ENCODE measurements around the gene OR52K2. TPM values are rescaled to one million over a fixed set of nuclear protein-coding genes. Genes with fewer than 3 reads are reported as not detected.

The OR52K2 gene
- polyA plus RNA-seq, 2 of the 4 experiments (the other 2 are of a cell fraction), result not detected

GRCh38 chr11:4460151-4460550 is 11.1 kb downstream of the OR52K2 start (continued):
- TF ChIP-seq USF2 (IDR thresholded peaks at IDR 0.05) (no peak), SMC3 (IDR thresholded peaks at IDR 0.05) (no peak)

GRCh38 chr11:4464216-4465159 is 15.4 kb downstream of the OR52K2 start:
- Histone ChIP-seq H3K4me1 (no peaks in the 10 kb centered on the region), H3K4me3 (no peak overlapping the region), H3K27ac (no peak overlapping the region; a peak in 1 of 6 replicates), H3K9me3 (peaks cover 17% of the 10 kb centered on the region; the same call in 2 of the 3 replicates), H3K4me2 (no peak overlapping the region)
- ChIA-PET POLR2A (no interaction called here), CTCF (interaction anchor here (1.9 kb wide), 1 partner anchor 29 kb away, joined by 4 read pairs; no protein-coding TSS in a partner anchor)
- FAIRE-seq (no peak), ATAC-seq (no peak), DNase-seq (ENCODE audit: low read depth in 1 of 2, low spot score in 1 of 2) (peak in 1 of 2 experiments; percentile 37)
- TF ChIP-seq RCOR1 (IDR thresholded peaks at IDR 0.05; ENCODE audit: low read depth, low read length) (no peak), PHF8 (IDR thresholded peaks at IDR 0.05; ENCODE audit: borderline replicate concordance, low read depth) (no peak), ZSCAN20 (CRISPR knock-in tag; IDR thresholded peaks at IDR 0.05) (no peak), TP53 (CRISPR knock-in tag; IDR thresholded peaks at IDR 0.05) (peak; percentile 80; the same call in 1 of the 2 replicates), BHLHE40 (IDR thresholded peaks at IDR 0.05; ENCODE audit: low read depth, low read length) (no peak), KDM1A (IDR thresholded peaks at IDR 0.05; ENCODE audit: low read depth) (no peak)
- WGBS (ENCODE audit: missing lambda C conversion rate), result 62% methylated on average over 5 of the region's 5 CpGs

GRCh38 chr11:4465407-4465806 is 16.3 kb downstream of the OR52K2 start:
- no peaks in the 10 kb centered on the region for H3K4me1 ChIP-seq
- no peak overlapping the region for H3K4me3 ChIP-seq
- ChIA-PET POLR2A (no interaction called here), CTCF (interaction anchor here (1.1 to 4.7 kb wide), 2 partner anchors 34 to 278 kb away, joined by 4 to 15 read pairs; no protein-coding TSS in a partner anchor)
- H3K27ac ChIP-seq, result no peak overlapping the region
- no peak for ATAC-seq
- H3K4me2 ChIP-seq, result no peak overlapping the region
- TF ChIP-seq HEYL (CRISPR knock-in tag; IDR thresholded peaks at IDR 0.05) (no peak), CHD4 (IDR thresholded peaks at IDR 0.05; ENCODE audit: borderline replicate concordance) (no peak), RFX5 (IDR thresholded peaks at IDR 0.05) (no peak), SMC3 (IDR thresholded peaks at IDR 0.05) (no peak), FOXS1 (CRISPR knock-in tag; IDR thresholded peaks at IDR 0.05) (no peak), JUNB (IDR thresholded peaks at IDR 0.05) (no peak), TP53 (CRISPR knock-in tag; IDR thresholded peaks at IDR 0.05) (no peak), KDM1A (IDR thresholded peaks at IDR 0.05; ENCODE audit: low read depth) (no peak), BHLHE40 (IDR thresholded peaks at IDR 0.05; ENCODE audit: low read depth, low read length) (no peak), SREBF2 (IDR thresholded peaks at IDR 0.05) (no peak), POLR2A (IDR thresholded peaks at IDR 0.05; ENCODE audit: low read length) (no peak), KDM5A (IDR thresholded peaks at IDR 0.05) (no peak)
- no peak for DNase-seq (ENCODE audit: low read depth in 1 of 2, low spot score in 1 of 2)
- 59% methylated on average over 1 of the region's 1 CpG for WGBS (ENCODE audit: missing lambda C conversion rate)
- no peak for FAIRE-seq
- peaks cover 17% of the 10 kb centered on the region; the same call in 2 of the 3 replicates for H3K9me3 ChIP-seq

GRCh38 chr11:4466131-4466870 is 17.2 kb downstream of the OR52K2 start:
- POLR2A ChIA-PET, result no interaction called here

More at GRCh38 chr11:4466131-4466870, 17.2 kb downstream of the OR52K2 start:
- Histone ChIP-seq H3K4me2 (no peak overlapping the region), H3K4me3 (no peak overlapping the region), H3K9me3 (peaks cover 17% of the 10 kb centered on the region; the same call in 2 of the 3 replicates), H3K27ac (no peak overlapping the region), H3K4me1 (no peaks in the 10 kb centered on the region)
- WGBS (ENCODE audit: missing lambda C conversion rate), result 5% methylated on average over 5 of the region's 5 CpGs
- CTCF ChIA-PET, result interaction anchor here (1.1 to 4.7 kb wide), 2 partner anchors 33 to 279 kb away, joined by 4 to 15 read pairs; no protein-coding TSS in a partner anchor
- TF ChIP-seq NR3C1 (IDR thresholded peaks at IDR 0.05) (no peak), NFE2L2 (conservative IDR thresholded peaks at IDR 0.05; ENCODE audit: low read length) (no peak), CBX8 (IDR thresholded peaks at IDR 0.05) (no peak), POLR2A (IDR thresholded peaks at IDR 0.05; ENCODE audit: low read length) (no peak), POLR2AphosphoS2 (conservative IDR thresholded peaks at IDR 0.05; ENCODE audit: low read length) (no peak), HOXA7 (CRISPR knock-in tag; IDR thresholded peaks at IDR 0.05) (no peak), CHD2 (IDR thresholded peaks at IDR 0.05; ENCODE audit: low read length, partially characterized antibody) (no peak), RNF2 (IDR thresholded peaks at IDR 0.05; ENCODE audit: borderline replicate concordance, low read depth) (no peak), NPAS2 (CRISPR knock-in tag; IDR thresholded peaks at IDR 0.05; ENCODE audit: borderline replicate concordance) (no peak)
- FAIRE-seq (no peak), DNase-seq (ENCODE audit: low read depth in 1 of 2, low spot score in 1 of 2) (no peak), ATAC-seq (no peak)
